GM19193 (cell line): ENCODE results near the gene ZDHHC14.

Experiments used
- POLR2A ChIP-seq: IDR thresholded peaks from 4 replicates; pipeline ENCODE4 v1.6.1; 2011; ENCODE audit not compliant: insufficient read depth, insufficient read length; ENCODE audit errors: extremely low read depth

The ZDHHC14 gene

DNA sequence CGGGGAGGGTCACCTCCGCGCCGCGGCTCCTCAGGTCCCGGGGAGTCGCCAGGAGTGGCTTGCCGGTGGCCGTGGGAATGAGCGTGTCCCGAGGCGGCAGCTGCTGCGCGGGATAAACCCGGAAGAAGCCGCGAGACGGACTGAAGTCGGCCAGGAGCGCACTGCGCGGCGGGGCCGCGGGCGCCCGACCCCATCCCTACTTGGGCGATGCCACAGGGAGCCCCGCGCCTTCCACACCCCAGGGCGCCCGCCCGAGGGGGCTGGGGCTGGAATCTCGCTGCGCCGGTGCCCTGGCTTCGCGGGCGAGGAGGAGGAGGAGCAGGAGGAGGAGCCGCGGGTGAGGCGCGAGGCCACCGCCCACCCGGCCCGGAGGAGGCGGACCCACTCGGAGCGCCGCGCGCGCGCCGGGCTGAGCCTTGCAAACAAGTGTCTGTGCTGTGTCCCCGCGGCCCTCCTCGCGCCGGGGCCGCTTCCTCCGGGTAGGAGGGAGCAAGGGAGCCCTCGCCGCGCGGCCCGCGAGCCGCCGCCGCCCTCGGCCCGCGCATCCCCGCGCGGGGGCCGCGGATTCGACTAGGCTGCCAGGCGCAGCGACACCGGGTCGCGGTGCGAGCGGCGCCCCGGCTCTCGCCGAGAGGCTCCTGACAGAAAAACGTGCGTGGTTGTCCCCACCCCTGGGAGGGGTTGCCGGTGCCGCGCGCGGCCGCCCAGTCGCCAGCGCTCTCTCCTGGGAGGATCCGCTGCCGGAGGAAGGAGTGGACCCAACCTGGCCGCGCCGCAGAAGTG is at the start of gene ZDHHC14:
Gene ZDHHC14 (plus strand): TSS at position 412 of the 783 bp plus-strand sequence.
- TF ChIP-seq POLR2A = peak; percentile 65

- TF ChIP-seq POLR2A = no peak
Observed at GRCh38 chr6:157332813-157333212, 48.2 kb upstream of the ZDHHC14 start.

DNA sequence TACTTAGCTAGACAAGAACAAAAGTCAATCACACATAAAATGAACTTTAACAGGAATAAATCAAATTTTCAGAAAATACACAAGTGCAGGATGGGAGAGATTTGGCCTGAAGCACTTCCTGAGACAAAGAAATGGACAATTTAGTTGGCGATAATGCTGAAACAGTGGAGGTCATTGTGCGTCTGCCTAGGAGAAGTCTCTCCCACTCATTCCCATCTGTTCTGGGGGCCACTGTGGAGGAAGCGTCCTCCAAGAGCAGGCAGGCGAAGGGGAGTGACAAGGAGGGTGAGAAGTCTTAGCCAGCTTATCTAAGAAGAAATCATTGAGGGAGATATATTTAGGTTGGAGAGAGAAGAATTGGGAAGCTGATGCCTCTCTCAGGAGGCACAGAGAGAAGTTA is 47.5 kb upstream of the ZDHHC14 start:
- no peak for TF ChIP-seq POLR2A

DNA sequence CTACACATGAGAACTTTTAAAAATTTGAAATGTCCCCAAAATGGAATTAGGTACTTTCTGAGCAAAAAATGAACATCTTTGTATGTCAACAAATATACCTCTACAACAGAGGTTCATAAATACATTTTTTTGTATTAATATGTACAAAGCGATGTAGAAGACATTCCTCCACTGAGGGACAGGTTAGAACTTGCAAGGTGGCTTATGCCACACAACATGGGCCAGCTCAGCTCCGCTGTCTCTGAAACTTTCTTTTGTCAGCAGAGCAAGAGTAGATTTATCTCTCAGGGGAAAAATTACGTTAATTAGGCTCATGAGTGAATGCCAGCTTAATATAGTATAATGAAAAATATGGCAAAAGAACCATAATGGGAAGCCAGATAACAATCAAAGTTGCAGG is 47.0 kb upstream of the ZDHHC14 start:
- TF ChIP-seq POLR2A = no peak

DNA sequence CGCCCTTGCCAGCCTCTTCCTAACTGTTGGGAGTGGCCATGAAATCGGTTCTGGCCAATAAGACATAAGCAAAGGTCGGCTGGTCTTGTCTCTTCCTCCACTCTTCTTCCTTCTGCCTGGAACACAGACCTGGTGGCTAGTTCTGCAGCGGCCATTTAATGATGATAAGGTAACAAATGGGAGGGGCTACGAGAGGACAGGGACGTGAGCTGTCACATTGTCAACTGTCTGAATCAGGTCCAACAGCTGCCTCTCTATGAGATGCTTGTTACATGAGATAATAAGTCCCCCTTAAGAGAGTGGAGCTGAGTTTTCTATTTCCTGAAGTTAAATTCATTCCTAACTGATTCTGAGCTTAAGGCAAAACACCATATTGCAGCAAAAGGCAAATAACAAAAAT is 45.2 kb upstream of the ZDHHC14 start:
- TF ChIP-seq POLR2A = no peak

GRCh38 chr6:157337751-157338150 is 43.2 kb upstream of the ZDHHC14 start:
- TF ChIP-seq POLR2A = no peak

DNA sequence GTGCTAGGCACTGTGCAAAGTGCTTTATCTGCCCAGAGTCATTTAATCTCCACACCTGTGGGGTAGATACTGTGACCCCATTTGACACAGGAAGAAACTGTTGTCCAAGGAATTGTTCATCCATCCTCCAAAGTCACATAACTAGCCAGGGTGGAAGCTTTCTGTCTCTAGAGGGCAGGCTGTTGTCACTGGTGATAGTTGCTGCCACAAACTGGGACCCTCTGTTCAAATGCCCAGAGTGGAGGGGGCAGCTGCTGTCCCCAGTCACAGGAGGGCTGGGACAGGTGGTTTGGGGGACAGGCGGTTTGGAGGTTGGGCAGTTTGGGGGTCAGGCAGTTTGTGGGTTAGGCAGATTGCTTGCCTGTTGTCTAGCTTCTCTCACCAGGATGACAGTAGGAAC is 41.6 kb upstream of the ZDHHC14 start:
- no peak for TF ChIP-seq POLR2A

GRCh38 chr6:157343732-157344131 is 37.3 kb upstream of the ZDHHC14 start:
- no peak for TF ChIP-seq POLR2A

DNA sequence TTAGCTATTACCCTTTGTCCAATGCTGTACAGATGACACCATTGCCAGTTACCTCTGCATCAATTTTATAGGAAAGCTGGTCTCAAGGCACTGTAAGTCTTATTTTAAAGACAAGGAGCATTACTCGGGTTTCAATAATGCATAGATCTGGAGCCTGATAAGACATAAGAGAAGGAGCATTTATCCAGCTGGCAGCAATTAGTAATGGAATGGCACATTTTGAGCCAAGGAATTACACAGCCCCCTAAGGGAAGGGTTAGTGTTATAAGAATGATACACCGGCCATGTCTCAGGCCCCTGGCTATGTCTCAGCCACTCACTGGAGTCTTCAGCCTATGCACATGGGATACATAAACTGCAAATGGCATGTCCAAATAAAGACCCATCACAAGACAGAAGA is 34.6 kb upstream of the ZDHHC14 start:
- TF ChIP-seq POLR2A = no peak

DNA sequence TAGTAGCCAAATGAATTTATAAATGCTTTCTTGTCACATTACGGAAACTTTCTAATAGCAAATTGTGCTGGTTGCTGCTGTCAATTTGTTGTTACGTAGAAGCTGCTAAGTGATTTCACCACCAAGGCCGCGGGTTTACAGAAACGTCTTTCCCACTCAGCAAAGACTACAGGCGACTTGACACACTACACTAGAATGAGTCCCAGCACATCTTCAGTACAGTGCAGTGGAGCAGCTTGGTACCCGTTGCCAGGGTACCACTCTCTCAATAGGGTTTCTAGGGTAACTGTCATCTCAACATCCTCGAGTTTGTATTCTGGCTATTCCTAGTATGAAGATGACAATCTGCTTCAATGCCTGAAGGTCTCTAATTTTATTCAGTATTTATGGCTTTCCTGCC is 22.7 kb upstream of the ZDHHC14 start:
- TF ChIP-seq POLR2A = no peak

DNA sequence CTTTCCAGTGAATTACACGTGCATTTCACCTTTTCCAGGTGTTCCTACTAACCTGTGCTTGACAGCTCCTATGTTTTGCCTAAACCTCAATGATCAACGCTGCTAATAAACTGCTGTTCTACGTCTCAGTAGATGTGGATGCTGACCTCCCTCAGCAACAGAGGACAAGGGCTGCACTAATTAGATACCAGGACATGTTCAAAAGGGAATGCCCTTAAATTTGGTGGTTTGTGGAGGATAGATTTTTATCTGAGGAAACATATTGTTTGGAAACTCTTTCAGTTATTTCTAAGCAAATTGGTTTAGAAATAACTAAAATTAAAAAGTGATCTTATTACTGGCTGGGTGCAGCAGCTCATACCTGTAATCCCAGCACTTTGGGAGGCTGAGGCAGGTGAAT is 19.1 kb upstream of the ZDHHC14 start:
- TF ChIP-seq POLR2A = no peak

GRCh38 chr6:157364705-157365104 is 16.3 kb upstream of the ZDHHC14 start:
- no peak for TF ChIP-seq POLR2A

DNA sequence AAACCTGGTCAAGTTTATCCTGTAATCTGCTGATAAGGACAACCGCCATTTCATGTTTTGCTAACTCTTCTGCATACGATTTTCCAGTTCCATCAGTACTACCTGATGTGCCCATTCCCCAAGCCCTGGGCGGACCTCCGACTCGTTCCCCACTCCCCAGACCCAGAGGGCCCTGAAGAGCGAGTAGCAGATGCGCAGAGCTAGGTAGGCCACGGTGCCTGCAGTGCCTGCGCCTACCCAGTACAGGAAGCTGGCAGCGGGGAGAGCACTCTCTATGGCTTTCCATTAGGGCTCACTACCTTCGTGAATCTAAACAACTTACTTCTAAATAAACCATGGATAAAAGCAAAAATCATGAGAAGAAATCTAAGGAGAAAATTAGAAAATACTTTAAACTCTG is 14.3 kb upstream of the ZDHHC14 start:
- TF ChIP-seq POLR2A = no peak

DNA sequence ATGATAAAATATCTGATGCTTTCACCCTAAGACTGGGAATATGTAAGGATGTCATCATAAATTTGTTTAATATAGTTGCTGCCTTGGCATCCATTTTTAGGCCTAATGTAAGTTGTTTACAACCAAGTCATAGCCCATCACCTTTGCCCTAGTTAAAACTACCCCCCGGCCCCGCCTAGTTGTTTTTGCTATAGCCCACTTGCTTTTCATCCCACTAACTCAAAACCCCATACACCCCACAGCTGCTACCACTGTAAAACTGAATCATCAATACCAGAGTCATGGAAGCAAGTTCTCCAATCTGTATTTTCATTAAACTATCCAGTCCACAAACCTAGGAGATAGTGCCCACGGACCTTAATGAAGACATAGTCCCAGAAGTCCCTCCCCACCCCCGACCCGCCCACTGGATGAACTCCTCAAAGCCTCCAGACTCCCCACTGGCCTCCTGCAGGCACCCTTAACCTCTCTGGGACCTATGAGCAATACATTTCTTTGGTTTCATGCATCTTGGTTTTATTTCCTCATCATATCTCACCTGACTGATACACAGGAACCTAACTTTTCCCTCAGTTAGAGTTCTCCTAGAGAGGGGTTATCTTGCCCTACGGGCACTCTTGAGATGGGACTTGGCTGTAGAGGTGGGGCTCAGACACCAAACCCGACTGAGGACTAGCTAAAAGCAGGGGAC is 12.5 kb upstream of the ZDHHC14 start:
- no peak for TF ChIP-seq POLR2A

DNA sequence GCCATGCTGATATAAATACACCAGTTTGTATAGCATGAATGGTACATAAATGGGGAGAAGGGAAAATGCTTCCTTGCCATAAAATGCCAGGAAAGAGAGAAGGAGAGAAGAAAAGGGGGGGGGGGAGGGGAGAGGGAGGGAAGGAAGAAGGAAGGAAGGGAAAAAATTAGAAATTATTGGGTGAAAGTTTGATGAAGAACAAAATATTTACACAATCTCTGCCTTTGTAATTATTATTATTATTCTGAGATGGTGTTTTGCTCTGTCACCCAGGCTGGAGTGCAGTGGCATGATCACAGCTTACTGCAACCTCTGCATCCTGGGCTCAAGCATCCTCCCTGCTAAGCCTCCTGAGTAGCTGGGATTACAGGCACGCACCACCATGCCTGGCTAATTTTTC is 10.2 kb upstream of the ZDHHC14 start:
- TF ChIP-seq POLR2A = no peak
